Choroid plexus epithelial cell (primary cell): ENCODE measurements around the gene HHATL.

Experiments used
- DNase-seq: peaks from one replicate; pipeline ENCODE4 v3.0.0-alpha.2; 2010; ENCODE audit warnings: low read depth
- H3K4me3 ChIP-seq: 2 replicates; pipeline ENCODE4 v1.5.1; 2011; ENCODE audit warnings: low read depth, mild to moderate bottlenecking, control low read depth, low read length, moderate library complexity
- TF ChIP-seq, protein P1 (sequence below): conservative IDR thresholded peaks from 2 replicates; pipeline ENCODE4 v1.5.1; 2011; ENCODE audit warnings: low read depth, mild to moderate bottlenecking, control low read depth, inconsistent platforms, low read length, moderate library complexity

Gene HHATL

DNA sequence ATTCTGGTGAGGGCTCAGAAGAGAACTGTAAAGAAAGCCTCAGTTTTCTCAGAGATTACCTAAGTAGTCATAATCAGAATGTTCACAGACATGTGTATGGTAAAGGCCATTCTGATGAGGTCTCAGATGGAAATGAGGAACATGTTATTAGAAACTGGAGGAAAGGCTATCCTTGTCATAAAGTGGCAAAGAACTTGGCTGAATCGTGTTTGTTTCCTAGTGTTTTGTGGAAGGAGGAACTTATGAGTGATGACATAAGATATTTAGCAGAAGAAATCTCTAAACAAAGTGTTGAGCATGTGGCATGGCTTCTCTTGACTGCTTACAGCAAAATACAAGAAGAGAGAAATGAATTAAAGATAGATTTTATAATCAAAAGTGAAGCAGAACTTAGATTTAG, 30.1 kb downstream of the HHATL start:
- TF ChIP-seq, protein P1, sequence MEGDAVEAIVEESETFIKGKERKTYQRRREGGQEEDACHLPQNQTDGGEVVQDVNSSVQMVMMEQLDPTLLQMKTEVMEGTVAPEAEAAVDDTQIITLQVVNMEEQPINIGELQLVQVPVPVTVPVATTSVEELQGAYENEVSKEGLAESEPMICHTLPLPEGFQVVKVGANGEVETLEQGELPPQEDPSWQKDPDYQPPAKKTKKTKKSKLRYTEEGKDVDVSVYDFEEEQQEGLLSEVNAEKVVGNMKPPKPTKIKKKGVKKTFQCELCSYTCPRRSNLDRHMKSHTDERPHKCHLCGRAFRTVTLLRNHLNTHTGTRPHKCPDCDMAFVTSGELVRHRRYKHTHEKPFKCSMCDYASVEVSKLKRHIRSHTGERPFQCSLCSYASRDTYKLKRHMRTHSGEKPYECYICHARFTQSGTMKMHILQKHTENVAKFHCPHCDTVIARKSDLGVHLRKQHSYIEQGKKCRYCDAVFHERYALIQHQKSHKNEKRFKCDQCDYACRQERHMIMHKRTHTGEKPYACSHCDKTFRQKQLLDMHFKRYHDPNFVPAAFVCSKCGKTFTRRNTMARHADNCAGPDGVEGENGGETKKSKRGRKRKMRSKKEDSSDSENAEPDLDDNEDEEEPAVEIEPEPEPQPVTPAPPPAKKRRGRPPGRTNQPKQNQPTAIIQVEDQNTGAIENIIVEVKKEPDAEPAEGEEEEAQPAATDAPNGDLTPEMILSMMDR, result no peak
- H3K4me3 ChIP-seq, result no peak overlapping the region
- DNase-seq, result no peak

DNA sequence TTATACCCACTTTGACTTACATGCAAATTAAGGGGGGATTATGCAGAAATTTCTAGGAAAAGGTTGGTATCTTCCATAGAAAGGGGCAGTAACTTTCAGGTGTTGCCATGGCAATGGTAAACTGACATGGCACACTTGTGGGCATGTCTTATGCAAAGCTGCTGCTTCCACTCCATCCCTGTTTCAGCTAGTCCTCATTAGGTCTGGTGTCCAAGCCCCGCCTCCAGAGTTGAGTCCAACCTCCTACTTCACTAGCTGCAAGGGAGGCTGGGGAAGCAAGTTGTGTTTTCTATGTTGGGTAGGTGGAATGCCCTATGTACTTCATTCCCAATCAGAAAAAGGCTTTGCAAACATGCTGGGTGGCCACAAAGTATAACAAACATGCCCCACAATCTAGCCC, 31.9 kb downstream of the HHATL start:
- DNase-seq, result no peak
- no peak overlapping the region for H3K4me3 ChIP-seq
- TF ChIP-seq, protein P1, result no peak

DNA sequence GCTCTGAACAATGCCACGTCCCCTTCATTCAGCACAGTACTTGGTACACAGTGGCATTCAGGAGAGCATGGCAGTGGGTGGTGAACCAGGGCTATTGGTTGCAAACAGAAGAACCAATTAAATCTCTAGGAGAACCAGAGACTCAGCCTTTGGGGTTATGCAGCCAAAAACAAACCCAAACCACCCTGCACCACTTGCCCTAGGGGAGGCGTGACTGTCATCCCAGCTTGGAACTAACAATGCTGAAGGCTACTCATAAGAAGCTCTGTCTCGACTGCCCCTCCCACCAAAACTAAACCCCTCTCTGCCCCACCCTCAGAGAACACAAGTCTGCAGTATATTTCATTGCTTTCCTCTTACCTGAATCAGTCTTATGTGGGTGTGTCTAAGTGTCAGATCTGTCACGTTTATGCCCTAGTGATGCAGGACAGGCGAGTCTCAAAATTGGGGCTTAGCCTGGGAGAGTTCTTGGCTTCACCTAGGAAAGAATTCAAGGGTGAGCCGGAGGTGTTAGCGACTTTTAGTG, 32.5 kb downstream of the HHATL start:
- no peak for DNase-seq
- TF ChIP-seq, protein P1, result no peak
- H3K4me3 ChIP-seq, result no peak overlapping the region

DNA sequence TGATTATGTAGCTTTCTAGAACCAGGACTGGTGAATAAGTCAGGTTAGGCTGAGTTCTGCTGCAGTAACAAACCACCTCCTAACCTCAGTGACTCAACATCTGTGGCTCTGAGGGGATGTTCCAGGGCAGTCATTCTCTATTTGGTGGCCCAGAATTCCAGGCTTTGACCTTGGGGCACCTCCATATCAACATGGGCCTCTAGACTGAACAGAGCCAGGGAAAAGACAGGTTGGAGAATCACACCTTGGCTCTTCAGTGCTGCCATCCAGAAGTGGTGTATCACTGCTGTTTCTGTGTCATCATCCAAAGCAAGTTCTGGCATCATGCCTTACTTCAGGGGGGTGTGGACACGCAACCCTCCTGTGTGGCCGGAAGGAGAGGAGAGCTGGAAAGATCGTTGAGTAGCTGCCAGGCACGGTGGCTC, 33.8 kb downstream of the HHATL start:
- TF ChIP-seq, protein P1, result no peak
- DNase-seq, result no peak
- no peak overlapping the region for H3K4me3 ChIP-seq

DNA sequence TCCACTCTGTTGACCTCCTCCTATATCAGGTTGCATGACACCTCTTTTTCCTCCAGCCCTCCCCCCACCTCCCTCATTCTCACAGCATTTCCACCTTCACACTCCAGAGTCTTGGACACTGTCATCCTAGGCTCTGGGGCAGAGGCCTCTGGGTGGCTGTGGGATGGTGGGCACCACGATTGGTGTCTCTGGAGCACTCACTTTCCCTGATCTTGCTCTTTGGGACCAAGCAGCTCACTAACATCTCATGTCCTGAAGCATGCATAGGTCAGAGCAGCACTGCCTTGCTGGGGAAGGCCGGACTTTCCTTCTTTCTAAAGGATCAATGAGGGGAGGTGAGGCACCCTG, 34.2 kb downstream of the HHATL start:
- DNase-seq, result no peak
- TF ChIP-seq, protein P1, result no peak
- no peak overlapping the region for H3K4me3 ChIP-seq

DNA sequence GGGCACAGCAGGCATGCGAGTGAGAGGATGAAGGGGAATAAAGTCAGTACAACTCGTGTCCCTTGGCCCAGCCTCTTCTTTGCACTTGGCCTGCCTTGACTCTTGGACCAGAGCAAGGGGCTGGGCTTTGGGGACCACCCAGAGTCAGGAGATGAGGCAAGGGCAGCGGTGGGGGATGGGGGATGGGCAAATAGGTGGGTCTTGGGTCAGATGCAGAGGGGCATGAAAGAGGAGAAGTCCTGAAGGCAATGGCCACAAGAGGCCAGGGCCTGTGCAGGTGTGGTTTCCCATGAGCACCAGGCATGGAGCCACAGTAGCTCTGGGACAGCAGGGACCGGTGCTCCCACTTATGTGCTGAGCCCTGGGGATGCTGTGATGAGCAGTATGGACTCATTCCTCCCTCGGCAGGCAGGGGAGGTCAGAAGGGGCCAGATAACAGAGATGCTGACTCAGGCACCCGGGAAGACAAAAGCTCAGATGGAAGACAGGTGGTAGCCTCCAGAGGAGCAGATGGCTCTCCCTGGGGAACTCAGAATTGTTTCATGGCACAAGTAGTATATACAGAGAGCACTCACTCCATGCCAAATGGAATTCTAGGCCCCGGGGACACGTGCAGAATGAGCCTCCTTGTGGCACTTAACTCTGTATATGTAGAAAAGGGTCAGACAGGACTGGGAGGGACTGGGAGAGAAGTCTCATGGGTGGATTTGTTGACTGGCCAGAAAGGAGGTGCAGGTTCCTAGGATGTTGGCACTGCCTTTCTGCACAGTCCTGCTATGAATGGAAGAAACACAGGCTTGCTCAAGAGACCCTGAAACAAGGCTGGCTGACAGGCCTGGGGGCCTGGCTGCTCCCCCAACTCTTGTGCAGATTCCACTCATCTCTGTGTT, 34.8 kb downstream of the HHATL start:
- no peak for DNase-seq
- TF ChIP-seq, protein P1, result no peak
- no peak overlapping the region for H3K4me3 ChIP-seq

DNA sequence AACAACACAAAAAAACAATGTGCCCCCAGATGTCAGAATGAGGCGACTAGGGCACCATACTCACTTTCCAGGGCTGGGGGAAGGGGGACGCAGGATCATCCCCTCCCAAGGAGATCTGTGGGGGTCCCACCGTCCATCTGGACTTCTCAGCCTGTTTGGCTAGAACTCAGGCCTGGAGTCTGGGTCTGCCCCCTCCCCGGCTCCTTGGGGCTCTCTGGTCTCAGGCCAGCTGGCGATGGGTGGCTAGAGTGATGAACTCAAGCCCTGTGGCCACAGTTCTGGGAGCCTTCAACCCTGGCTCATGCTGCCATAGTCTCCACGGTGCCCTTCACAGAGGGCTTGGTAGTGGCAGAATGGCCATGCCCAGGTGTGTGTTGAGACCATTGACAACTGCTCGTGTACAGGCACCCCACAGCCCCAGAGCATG, 35.5 kb downstream of the HHATL start:
- H3K4me3 ChIP-seq, result no peak overlapping the region
- TF ChIP-seq, protein P1, result no peak
- no peak for DNase-seq
